Kidney (tissue), 14 donors: Measurements from ENCODE around the gene MACROD2. TPM values are rescaled to one million over a fixed set of nuclear protein-coding genes. Genes with fewer than 3 reads are reported as not detected.

ENCODE experiments used
- DNase-seq, 5 donors: peaks; one replicate each; pipeline ENCODE4 v3.0.0-alpha.2; 2013 to 2020
- FAIRE-seq: peaks from 2 replicates; lab custom pipeline; 2012; peaks lifted over from hg19 to GRCh38; lab: Jason Lieb, UNC
- H3K27ac ChIP-seq, 2 donors: one replicate each; pipeline ENCODE4 v1.7.0; 2013; ENCODE audit warnings: low read depth in 2 of 2, low read length in 2 of 2, inconsistent platforms in 1 of 2
- H3K27me3 ChIP-seq: one replicate; pipeline ENCODE4 v1.7.1; 2013; ENCODE audit warnings: low read length, inconsistent platforms; ENCODE audit not compliant: control insufficient read depth, insufficient read depth
- H3K36me3 ChIP-seq, 3 donors: one replicate each; pipeline versions ENCODE4 v1.7.0 to v1.7.1; 2013; ENCODE audit warnings: low read length in 3 of 3, control low read depth in 1 of 3, inconsistent platforms in 1 of 3; ENCODE audit not compliant: insufficient read depth in 3 of 3, control insufficient read depth in 2 of 3
- H3K4me1 ChIP-seq, 3 donors: one replicate each; pipeline versions ENCODE4 v1.7.0 to v1.7.1; 2013; ENCODE audit warnings: low read length in 3 of 3, inconsistent platforms in 1 of 3, low read depth in 1 of 3; ENCODE audit not compliant: control insufficient read depth in 2 of 3, insufficient read depth in 2 of 3
- H3K4me3 ChIP-seq, 3 donors: one replicate each; pipeline versions ENCODE4 v1.7.0 to v1.8.1; 2013; ENCODE audit warnings: low read length in 3 of 3, control low read depth in 1 of 3, inconsistent platforms in 1 of 3
- H3K9ac ChIP-seq, 3 donors: one replicate each; pipeline versions ENCODE4 v1.7.0 to v1.7.1; 2013; ENCODE audit warnings: low read length in 3 of 3, control low read depth in 1 of 3, inconsistent platforms in 1 of 3
- H3K9me3 ChIP-seq, 3 donors: one replicate each; pipeline versions ENCODE4 v1.7.0 to v1.7.1; 2013; ENCODE audit warnings: low read length in 3 of 3, control low read depth in 1 of 3, inconsistent platforms in 1 of 3; ENCODE audit not compliant: control insufficient read depth in 2 of 3, insufficient read depth in 1 of 3
- intact Hi-C: fragments of 100-400 bp; cut with DNase I; formaldehyde crosslinking; loops from one replicate; pipeline ENCODE4 v1.11.1; 2022
- polyA plus RNA-seq: library from polyadenylated mRNA; stranded (reverse); fragments of 350-450 nt; fragmentation: Illumina TruSeq; extraction: RNeasy Lipid Tissue Mini Kit (QIAGEN cat#74804); gene quantifications from one replicate; pipeline ENCODE4 v1.2.3, GENCODE V29; 2014; ENCODE audit warnings: low read depth, low replicate concordance; ENCODE audit not compliant: insufficient read depth
- total RNA-seq: library from RNA; stranded (reverse); fragmentation: NEBNext Ultra II Directional; extraction: Animal tissue kit (Norgen Biotek cat#: 25700); gene quantifications from one replicate; pipeline ENCODE4 v1.2.1, GENCODE V29; 2021
- TF ChIP-seq, protein P1 (sequence below): IDR thresholded peaks from 3 replicates; pipeline ENCODE4 v1.5.1; 2012; ENCODE audit warnings: mild to moderate bottlenecking, moderate library complexity, borderline replicate concordance; ENCODE audit not compliant: insufficient read depth; ENCODE audit errors: extremely low read depth
- donor health status: control.
- donor health status: control.
- donor health status: control.
- donor health status: control.
- donor health status: control.
- donor health status: DM: yes; HTN: yes; CAD: no.
- donor health status: Normal renal cell carcinoma (clear cell type).

The MACROD2 gene
- total and polyA plus RNA-seq, 2 donors from 2014 or later: 3.0 to 10.0 TPM

DNA sequence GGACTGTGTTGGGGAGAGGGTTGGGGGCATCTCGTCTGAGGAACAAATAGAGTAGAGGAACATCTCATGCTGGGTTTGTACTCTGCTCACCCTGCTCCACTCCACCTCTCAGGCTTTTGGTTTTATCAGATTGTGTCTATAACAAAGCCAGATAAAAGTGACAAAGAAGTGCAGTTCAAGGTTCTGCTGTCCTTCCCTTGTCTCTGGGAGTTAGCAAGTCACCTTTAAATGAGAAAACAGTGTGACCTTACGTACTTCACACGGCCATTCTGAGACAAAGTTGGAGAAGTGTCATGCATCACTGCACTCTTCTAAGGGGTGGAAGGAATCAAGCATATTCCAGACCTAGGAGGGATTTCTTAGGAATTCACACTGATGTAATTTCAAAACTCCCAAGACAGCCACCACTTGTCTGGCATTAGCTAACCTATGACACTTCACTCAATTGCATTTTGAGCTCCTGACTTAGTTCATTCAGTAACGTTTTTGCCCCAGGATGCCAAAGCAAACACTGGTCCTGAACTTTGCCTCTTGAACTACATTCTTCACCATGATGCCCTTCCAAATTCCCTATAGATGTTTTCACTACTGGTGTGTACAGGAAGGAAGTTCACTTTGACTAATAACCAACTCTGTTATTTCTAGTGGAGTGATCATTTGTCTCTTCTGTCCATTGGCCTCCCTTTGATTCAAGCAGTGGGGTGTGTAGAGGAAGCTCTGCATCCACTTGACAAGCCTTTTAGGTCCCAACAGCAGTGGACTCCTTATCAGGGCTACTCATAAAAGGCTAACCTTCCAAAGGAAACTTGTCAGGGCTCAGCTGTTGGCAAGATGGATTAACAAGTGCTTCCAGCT lies 989.7 kb downstream of the MACROD2 start:
- Histone ChIP-seq H3K9ac (no peak overlapping the region), H3K4me1 (peaks cover 5 to 12% (median 7%) of the 10 kb centered on the region in 3 donors), H3K9me3 (no peaks in the 10 kb centered on the region), H3K27ac (peak overlapping the region in 1 of 2 donors; percentile 73), H3K4me3 (no peak overlapping the region), H3K27me3 (no peaks in the 10 kb centered on the region), H3K36me3 (no peaks in the 10 kb centered on the region)
- FAIRE-seq: no peak
- peak in 3 of 5 donors; percentile 16 to 69 (median 41) for DNase-seq
- intact Hi-C loops: no loop called here
- TF ChIP-seq, protein P1, sequence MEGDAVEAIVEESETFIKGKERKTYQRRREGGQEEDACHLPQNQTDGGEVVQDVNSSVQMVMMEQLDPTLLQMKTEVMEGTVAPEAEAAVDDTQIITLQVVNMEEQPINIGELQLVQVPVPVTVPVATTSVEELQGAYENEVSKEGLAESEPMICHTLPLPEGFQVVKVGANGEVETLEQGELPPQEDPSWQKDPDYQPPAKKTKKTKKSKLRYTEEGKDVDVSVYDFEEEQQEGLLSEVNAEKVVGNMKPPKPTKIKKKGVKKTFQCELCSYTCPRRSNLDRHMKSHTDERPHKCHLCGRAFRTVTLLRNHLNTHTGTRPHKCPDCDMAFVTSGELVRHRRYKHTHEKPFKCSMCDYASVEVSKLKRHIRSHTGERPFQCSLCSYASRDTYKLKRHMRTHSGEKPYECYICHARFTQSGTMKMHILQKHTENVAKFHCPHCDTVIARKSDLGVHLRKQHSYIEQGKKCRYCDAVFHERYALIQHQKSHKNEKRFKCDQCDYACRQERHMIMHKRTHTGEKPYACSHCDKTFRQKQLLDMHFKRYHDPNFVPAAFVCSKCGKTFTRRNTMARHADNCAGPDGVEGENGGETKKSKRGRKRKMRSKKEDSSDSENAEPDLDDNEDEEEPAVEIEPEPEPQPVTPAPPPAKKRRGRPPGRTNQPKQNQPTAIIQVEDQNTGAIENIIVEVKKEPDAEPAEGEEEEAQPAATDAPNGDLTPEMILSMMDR: no peak

DNA sequence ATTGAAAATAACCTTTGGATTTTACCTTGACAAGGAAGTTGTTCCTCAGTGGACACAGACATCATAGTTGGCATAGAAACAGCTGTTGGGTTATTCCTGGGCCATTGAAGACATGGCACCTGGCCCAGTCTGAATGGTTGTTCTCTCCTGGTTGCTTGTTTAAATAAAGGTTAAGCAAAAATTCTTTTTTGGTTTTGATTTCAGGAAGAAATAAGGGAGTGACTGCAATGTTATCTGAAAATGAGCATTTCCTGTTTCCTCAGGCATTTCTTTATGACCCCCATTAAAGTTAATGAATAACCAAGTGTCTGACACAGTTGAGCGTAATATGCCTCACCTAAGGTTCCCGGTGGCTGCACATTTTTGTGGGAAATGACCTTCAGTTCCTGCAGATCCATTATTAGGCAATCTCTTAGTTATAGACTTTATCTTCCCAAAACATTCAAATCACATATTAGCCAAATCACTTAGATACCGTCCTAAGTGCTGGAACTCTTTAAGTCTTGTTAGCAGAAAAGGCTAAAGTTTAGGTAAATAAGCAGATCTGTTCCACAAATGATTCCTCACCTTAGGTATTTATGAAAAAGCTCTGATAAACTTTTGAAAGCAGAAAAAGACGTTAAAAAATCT lies 990.8 kb downstream of the MACROD2 start:
- H3K4me3 ChIP-seq: peak overlapping the region in 1 of 3 donors; percentile 2
- H3K36me3 ChIP-seq: no peaks in the 10 kb centered on the region
- intact Hi-C loops: no loop called here
- peak overlapping the region in 1 of 2 donors; percentile 62 for H3K27ac ChIP-seq
- peaks cover 5 to 9% (median 7%) of the 10 kb centered on the region in 3 donors for H3K4me1 ChIP-seq
- TF ChIP-seq, protein P1: no peak
- FAIRE-seq: peak; percentile 97
- H3K27me3 ChIP-seq: no peaks in the 10 kb centered on the region
- no peaks in the 10 kb centered on the region for H3K9me3 ChIP-seq
- no peak overlapping the region for H3K9ac ChIP-seq
- peak; percentile 45 to 90 (median 81) for DNase-seq

DNA sequence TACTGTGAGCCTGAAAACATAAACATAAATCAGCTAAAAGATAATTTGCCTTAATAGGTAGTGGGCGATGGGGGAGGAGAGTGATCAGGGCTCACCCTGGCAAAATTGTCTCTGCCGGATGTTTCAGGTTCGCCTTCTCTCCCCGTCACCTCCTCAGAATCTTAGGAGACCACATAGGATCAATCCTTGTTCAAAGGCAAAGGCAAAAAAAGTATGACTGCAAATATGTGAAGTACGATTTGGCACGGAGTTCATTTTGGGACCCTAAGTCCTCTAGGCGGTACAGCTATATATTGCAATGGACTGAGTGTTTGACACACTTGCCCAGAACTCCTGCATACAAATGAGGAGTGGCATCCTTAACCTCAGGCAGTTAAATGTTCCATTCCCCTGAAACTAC lies 991.3 kb downstream of the MACROD2 start:
- H3K9me3 ChIP-seq: no peaks in the 10 kb centered on the region
- no peak overlapping the region for H3K9ac ChIP-seq
- DNase-seq (peak in 1 of 5 donors; percentile 17), FAIRE-seq (no peak)
- peaks cover 5 to 9% (median 7%) of the 10 kb centered on the region in 3 donors for H3K4me1 ChIP-seq
- intact Hi-C loops: no loop called here
- H3K27ac ChIP-seq: peak overlapping the region in 1 of 2 donors; percentile 4
- peak overlapping the region in 1 of 3 donors; percentile 2 for H3K4me3 ChIP-seq
- TF ChIP-seq, protein P1: no peak
- no peaks in the 10 kb centered on the region for H3K36me3 ChIP-seq
- H3K27me3 ChIP-seq: no peaks in the 10 kb centered on the region
